GM21381 (cell line): Measurements from ENCODE around the gene ADGRG7.

Source experiments
- ATAC-seq: cut with Tn5 transposase; IDR thresholded peaks from one replicate; pipeline ENCODE4 v1.9.1; 2021; ENCODE audit warnings: mild to moderate bottlenecking, moderate library complexity; ENCODE audit not compliant: unreplicated experiment

ADGRG7 gene

DNA sequence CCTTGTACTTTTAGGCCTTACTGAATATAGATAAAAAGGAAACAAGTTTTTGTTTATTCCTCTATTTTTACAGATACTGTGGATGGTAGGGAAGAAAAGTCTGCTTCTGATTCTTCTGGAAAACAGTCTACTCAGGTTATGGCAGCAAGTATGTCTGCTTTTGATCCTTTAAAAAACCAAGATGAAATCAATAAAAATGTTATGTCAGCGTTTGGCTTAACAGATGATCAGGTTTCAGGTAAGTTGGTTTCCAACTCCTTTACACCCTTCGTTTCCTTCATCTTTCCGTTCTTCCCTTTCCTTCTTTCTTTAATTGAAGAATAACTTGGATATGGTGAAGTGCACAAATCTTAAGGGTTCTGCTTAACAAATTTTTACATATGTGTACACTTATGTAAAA is 123.0 kb downstream of the ADGRG7 start:
- no peak for ATAC-seq

DNA sequence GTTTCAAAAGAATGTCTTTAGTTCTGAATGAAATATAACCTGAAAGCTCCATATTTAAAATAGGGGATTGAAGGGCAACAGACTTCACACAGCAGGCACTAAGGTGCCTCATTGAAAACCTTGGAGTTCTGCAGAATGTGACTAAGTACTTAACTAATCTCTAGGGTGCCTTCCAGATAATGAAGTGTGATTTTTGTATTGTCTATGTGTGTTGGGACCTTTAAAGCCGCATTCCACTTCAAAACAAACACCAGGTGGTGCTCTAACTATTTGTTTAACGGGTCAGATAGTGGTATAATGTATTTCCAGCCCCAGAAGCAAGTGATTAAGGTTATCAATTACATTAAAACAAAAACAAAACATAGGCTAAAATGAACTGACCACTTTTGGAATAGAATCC is 127.9 kb downstream of the ADGRG7 start:
- no peak for ATAC-seq

DNA sequence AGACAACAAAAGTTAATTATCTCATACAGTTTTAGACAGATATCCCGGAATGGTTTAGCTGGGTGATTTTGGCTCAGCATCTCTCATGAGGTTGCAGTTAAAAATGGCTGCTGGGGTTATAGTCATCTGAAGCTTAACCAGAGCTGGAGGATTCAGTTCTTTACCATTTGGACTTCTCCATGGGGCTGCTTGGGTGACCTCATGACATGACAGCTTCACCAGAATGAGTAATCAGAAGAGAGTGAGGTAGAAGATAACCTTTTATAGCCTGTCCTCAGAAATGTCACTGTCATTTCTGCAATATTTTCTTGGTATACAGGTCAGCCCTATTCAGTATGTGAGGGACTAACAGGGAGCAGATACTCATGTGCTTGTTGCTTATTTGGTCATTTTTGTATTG is 130.8 kb downstream of the ADGRG7 start:
- no peak for ATAC-seq

DNA sequence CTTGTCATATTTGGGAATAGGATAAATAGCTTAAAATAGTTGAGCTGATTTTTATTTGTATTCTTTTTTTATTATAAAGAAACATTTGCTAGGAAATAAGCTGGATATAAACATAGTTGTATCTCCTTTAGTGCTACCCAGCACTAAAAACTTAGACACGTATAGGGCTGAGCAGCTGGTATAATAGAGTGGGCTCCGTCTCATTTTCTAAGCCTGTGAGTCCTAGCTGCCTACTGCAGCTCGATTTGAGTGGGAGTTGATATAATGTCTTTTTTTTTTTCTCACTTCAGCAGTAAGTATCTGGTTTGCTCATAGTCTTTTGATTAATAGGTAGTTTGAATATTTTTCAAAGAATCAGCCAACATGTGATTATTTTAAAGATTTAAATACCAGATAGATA is 134.1 kb downstream of the ADGRG7 start:
- ATAC-seq = no peak

- no peak for ATAC-seq
Measured at GRCh38 chr3:100744671-100745070, 135.3 kb downstream of the ADGRG7 start.
